Measurements from ENCODE around the gene PTPN21. TPM values are rescaled to one million over a fixed set of nuclear protein-coding genes. Genes with fewer than 3 reads are reported as not detected.

Gene PTPN21
- total RNA-seq, 1 experiment from 2014 or later = 27.7 TPM

GRCh38 chr14:88550078-88550477, 4.7 kb downstream of the PTPN21 start:
- BruUV-seq (replicated peaks) = no TSS peak

GRCh38 chr14:88547386-88547780, 7.4 kb downstream of the PTPN21 start:
- POLR2A ChIA-PET = no interaction called here
- H3K36me3 ChIP-seq (ENCODE audit: control insufficient read depth, insufficient read depth, low read length) = no peaks in the 10 kb centered on the region
- intact Hi-C loops (cut with micrococcal nuclease; ENCODE audit: unreplicated experiment) = no loop called here
- H3K4me3 ChIP-seq (ENCODE audit: low read depth, low read length) = no peak overlapping the region
- Mint-ChIP-seq H3K27ac (ENCODE audit: unreplicated experiment) (peak overlapping the region; percentile 37), H3K4me3 (ENCODE audit: unreplicated experiment) (no peak overlapping the region), H3K9me3 (ENCODE audit: unreplicated experiment) (no peaks in the 10 kb centered on the region), H3K36me3 (ENCODE audit: insufficient read depth, unreplicated experiment) (peaks cover 30% of the 10 kb centered on the region), H3K4me1 (ENCODE audit: low read depth, unreplicated experiment) (peaks cover 32% of the 10 kb centered on the region), H3K27me3 (ENCODE audit: insufficient read depth, unreplicated experiment) (no peaks in the 10 kb centered on the region)
- DNase-seq = no peak
- CTCF ChIA-PET = interaction anchor here (1.3 kb wide), 1 partner anchor 358 kb away, joined by 4 read pairs; no protein-coding TSS in a partner anchor
- no TSS peak for BruUV-seq (replicated peaks)
- H3K9me3 ChIP-seq = no peaks in the 10 kb centered on the region
- H3K27me3 ChIP-seq (replicated peaks; ENCODE audit: control insufficient read depth, insufficient read depth, low read length) = no peaks in the 10 kb centered on the region
- no peak for TF ChIP-seq CTCF (IDR thresholded peaks at IDR 0.05; ENCODE audit: insufficient read depth in 1 of 2, low read depth in 1 of 2, low read length in 1 of 2, severe bottlenecking in 1 of 2, unreplicated experiment in 1 of 2)
- peaks cover 43% of the 10 kb centered on the region for H3K4me1 ChIP-seq

More at GRCh38 chr14:88550078-88550477, 4.7 kb downstream of the PTPN21 start:
- TF ChIP-seq CTCF (IDR thresholded peaks at IDR 0.05; ENCODE audit: insufficient read depth in 1 of 2, low read depth in 1 of 2, low read length in 1 of 2, severe bottlenecking in 1 of 2, unreplicated experiment in 1 of 2) = no peak
- Mint-ChIP-seq H3K4me3 (ENCODE audit: unreplicated experiment) (no peak overlapping the region), H3K27me3 (ENCODE audit: insufficient read depth, unreplicated experiment) (no peaks in the 10 kb centered on the region), H3K9me3 (ENCODE audit: unreplicated experiment) (no peaks in the 10 kb centered on the region), H3K27ac (ENCODE audit: unreplicated experiment) (no peak overlapping the region), H3K36me3 (ENCODE audit: insufficient read depth, unreplicated experiment) (peaks cover 23% of the 10 kb centered on the region), H3K4me1 (ENCODE audit: low read depth, unreplicated experiment) (peaks cover 18% of the 10 kb centered on the region)
- Histone ChIP-seq H3K4me1 (peaks cover 34% of the 10 kb centered on the region), H3K27me3 (replicated peaks; ENCODE audit: control insufficient read depth, insufficient read depth, low read length) (no peaks in the 10 kb centered on the region), H3K4me3 (ENCODE audit: low read depth, low read length) (no peak overlapping the region), H3K9me3 (no peaks in the 10 kb centered on the region), H3K36me3 (ENCODE audit: control insufficient read depth, insufficient read depth, low read length) (no peaks in the 10 kb centered on the region)
- POLR2A ChIA-PET = no interaction called here
- intact Hi-C loops (cut with micrococcal nuclease; ENCODE audit: unreplicated experiment) = no loop called here
- CTCF ChIA-PET = no interaction called here
- DNase-seq = no peak

GRCh38 chr14:88546621-88547385, 8.0 kb downstream of the PTPN21 start:
- Histone ChIP-seq H3K36me3 (ENCODE audit: control insufficient read depth, insufficient read depth, low read length) (no peaks in the 10 kb centered on the region), H3K9me3 (no peaks in the 10 kb centered on the region), H3K27me3 (replicated peaks; ENCODE audit: control insufficient read depth, insufficient read depth, low read length) (no peaks in the 10 kb centered on the region), H3K4me3 (ENCODE audit: low read depth, low read length) (no peak overlapping the region), H3K4me1 (peaks cover 47% of the 10 kb centered on the region)
- DNase-seq = no peak
- ChIA-PET CTCF (interaction anchor here (1.3 kb wide), 1 partner anchor 357 kb away, joined by 4 read pairs; no protein-coding TSS in a partner anchor), POLR2A (no interaction called here)
- no peaks in the 10 kb centered on the region for H3K9me3 Mint-ChIP-seq (ENCODE audit: unreplicated experiment)
- H3K27me3 Mint-ChIP-seq (ENCODE audit: insufficient read depth, unreplicated experiment) = no peaks in the 10 kb centered on the region
- H3K4me3 Mint-ChIP-seq (ENCODE audit: unreplicated experiment) = no peak overlapping the region
- TF ChIP-seq CTCF (IDR thresholded peaks at IDR 0.05; ENCODE audit: insufficient read depth in 1 of 2, low read depth in 1 of 2, low read length in 1 of 2, severe bottlenecking in 1 of 2, unreplicated experiment in 1 of 2) = no peak
- H3K4me1 Mint-ChIP-seq (ENCODE audit: low read depth, unreplicated experiment) = peaks cover 38% of the 10 kb centered on the region
- peaks cover 34% of the 10 kb centered on the region for H3K36me3 Mint-ChIP-seq (ENCODE audit: insufficient read depth, unreplicated experiment)
- peak overlapping the region; percentile 37 for H3K27ac Mint-ChIP-seq (ENCODE audit: unreplicated experiment)
- BruUV-seq (replicated peaks) = no TSS peak
- intact Hi-C loops (cut with micrococcal nuclease; ENCODE audit: unreplicated experiment) = no loop called here

All from Caco-2 (cell line).